IPS-18a (cell line): ENCODE measurements around the gene TMPRSS13.
A peak's percentile ranks its signal among the peaks of the same experiment; 100 is the strongest.
"Not testable (repeated sequence)": the region's sequence is repeated elsewhere in the genome, so short reads cannot be mapped to it uniquely, and the experiment has no call there.

Experiments used
- H3K27ac ChIP-seq: one replicate; pipeline ENCODE4 v1.5.1; 2013; ENCODE audit warnings: low read length
- H3K27me3 ChIP-seq: one replicate; pipeline ENCODE4 v1.6.1; 2013; ENCODE audit warnings: mild to moderate bottlenecking, low read length; ENCODE audit not compliant: control insufficient read depth, insufficient read depth
- H3K36me3 ChIP-seq: one replicate; pipeline ENCODE4 v1.6.1; 2013; ENCODE audit warnings: low read depth, low read length; ENCODE audit not compliant: control insufficient read depth
- H3K4me1 ChIP-seq: one replicate; pipeline ENCODE4 v1.6.1; 2013; ENCODE audit warnings: low read depth, low read length; ENCODE audit not compliant: control insufficient read depth
- H3K4me3 ChIP-seq: one replicate; pipeline ENCODE4 v1.5.1; 2013; ENCODE audit warnings: low read length
- H3K9ac ChIP-seq: one replicate; pipeline ENCODE4 v1.6.1; 2013; ENCODE audit warnings: mild to moderate bottlenecking, low read length, moderate library complexity
- H3K9me3 ChIP-seq: one replicate; pipeline ENCODE4 v1.6.1; 2013; ENCODE audit warnings: low read depth, low read length; ENCODE audit not compliant: control insufficient read depth

Gene TMPRSS13

GRCh38 chr11:117929142-117929915 is at the start of gene TMPRSS13:
Gene TMPRSS13, minus strand, starts transcription at chr11:117929402. Its CDS starts 95 bp downstream, at chr11:117929307.
- Histone ChIP-seq H3K36me3 (no peaks in the 10 kb centered on the region), H3K27me3 (no peaks in the 10 kb centered on the region), H3K4me1 (peaks cover 14% of the 10 kb centered on the region), H3K9ac (peak within 1 kb of the TSS; percentile 13), H3K27ac (no peak within 1 kb of the TSS), H3K9me3 (no peaks in the 10 kb centered on the region), H3K4me3 (no peak within 1 kb of the TSS)

GRCh38 chr11:117978991-117979390 is 49.8 kb upstream of the TMPRSS13 start:
- no peaks in the 10 kb centered on the region for H3K27me3 ChIP-seq
- no peaks in the 10 kb centered on the region for H3K9me3 ChIP-seq
- H3K27ac ChIP-seq, result no peak overlapping the region
- no peak overlapping the region for H3K9ac ChIP-seq
- no peaks in the 10 kb centered on the region for H3K36me3 ChIP-seq
- H3K4me3 ChIP-seq, result no peak overlapping the region
- no peaks in the 10 kb centered on the region for H3K4me1 ChIP-seq

- H3K27ac ChIP-seq, H3K4me1 ChIP-seq, H3K9ac ChIP-seq, H3K36me3 ChIP-seq, H3K4me3 ChIP-seq, H3K27me3 ChIP-seq, H3K9me3 ChIP-seq: not testable (repeated sequence)
Observed at GRCh38 chr11:117978291-117978910, 49.2 kb upstream of the TMPRSS13 start.

GRCh38 chr11:117977612-117978264 is 48.5 kb upstream of the TMPRSS13 start:
- H3K27ac ChIP-seq, H3K27me3 ChIP-seq, H3K36me3 ChIP-seq, H3K9me3 ChIP-seq, H3K4me3 ChIP-seq, H3K9ac ChIP-seq, H3K4me1 ChIP-seq: not testable (repeated sequence)

GRCh38 chr11:117977029-117977428 is 47.8 kb upstream of the TMPRSS13 start:
- no peaks in the 10 kb centered on the region for H3K27me3 ChIP-seq
- no peak overlapping the region for H3K4me3 ChIP-seq
- H3K36me3 ChIP-seq, result no peaks in the 10 kb centered on the region
- no peak overlapping the region for H3K27ac ChIP-seq
- no peak overlapping the region for H3K9ac ChIP-seq
- no peaks in the 10 kb centered on the region for H3K4me1 ChIP-seq
- no peaks in the 10 kb centered on the region for H3K9me3 ChIP-seq

- Histone ChIP-seq H3K9me3 (no peaks in the 10 kb centered on the region), H3K36me3 (no peaks in the 10 kb centered on the region), H3K4me3 (no peak overlapping the region), H3K27ac (no peak overlapping the region), H3K9ac (no peak overlapping the region), H3K27me3 (no peaks in the 10 kb centered on the region), H3K4me1 (no peaks in the 10 kb centered on the region)
Observed at GRCh38 chr11:117976445-117976844, 47.2 kb upstream of the TMPRSS13 start.

- H3K9ac ChIP-seq, result no peak overlapping the region
- no peak overlapping the region for H3K4me3 ChIP-seq
- H3K36me3 ChIP-seq, result no peaks in the 10 kb centered on the region
- H3K27ac ChIP-seq, result no peak overlapping the region
- H3K4me1 ChIP-seq, result no peaks in the 10 kb centered on the region
- no peaks in the 10 kb centered on the region for H3K9me3 ChIP-seq
- H3K27me3 ChIP-seq, result no peaks in the 10 kb centered on the region
Observed at GRCh38 chr11:117973503-117973860, 44.3 kb upstream of the TMPRSS13 start.

GRCh38 chr11:117972629-117973502 is 43.7 kb upstream of the TMPRSS13 start:
- H3K9me3 ChIP-seq, result no peaks in the 10 kb centered on the region
- no peak overlapping the region for H3K9ac ChIP-seq
- no peak overlapping the region for H3K4me3 ChIP-seq
- H3K4me1 ChIP-seq, result no peaks in the 10 kb centered on the region
- H3K36me3 ChIP-seq, result no peaks in the 10 kb centered on the region
- H3K27ac ChIP-seq, result no peak overlapping the region
- no peaks in the 10 kb centered on the region for H3K27me3 ChIP-seq

GRCh38 chr11:117972044-117972443 is 42.8 kb upstream of the TMPRSS13 start:
- Histone ChIP-seq H3K36me3 (no peaks in the 10 kb centered on the region), H3K9me3 (no peaks in the 10 kb centered on the region), H3K9ac (no peak overlapping the region), H3K4me3 (no peak overlapping the region), H3K27ac (no peak overlapping the region), H3K4me1 (no peaks in the 10 kb centered on the region), H3K27me3 (no peaks in the 10 kb centered on the region)

- H3K4me3 ChIP-seq, result no peak overlapping the region
- H3K27ac ChIP-seq, result no peak overlapping the region
- H3K4me1 ChIP-seq, result no peaks in the 10 kb centered on the region
- no peaks in the 10 kb centered on the region for H3K27me3 ChIP-seq
- H3K9ac ChIP-seq, result no peak overlapping the region
- H3K36me3 ChIP-seq, result no peaks in the 10 kb centered on the region
- no peaks in the 10 kb centered on the region for H3K9me3 ChIP-seq
Observed at GRCh38 chr11:117970400-117971024, 41.3 kb upstream of the TMPRSS13 start.
